Endodermal cell (in vitro differentiated cells): ENCODE data around the gene TMEM131L. TPM values are rescaled to one million over a fixed set of nuclear protein-coding genes. Genes with fewer than 3 reads are reported as not detected.

Experiments used
- DNase-seq: peaks from one replicate; pipeline ENCODE4 v3.0.0-alpha.2; 2017
- H3K27ac ChIP-seq: 2 replicates; pipeline ENCODE4 v1.5.1; 2013; ENCODE audit warnings: mild to moderate bottlenecking, low read depth, low read length, moderate library complexity
- H3K27me3 ChIP-seq: 2 replicates; pipeline ENCODE4 v1.6.1; 2013; ENCODE audit warnings: mild to moderate bottlenecking, low read length, moderate library complexity; ENCODE audit not compliant: insufficient read depth, control insufficient read depth, poor library complexity, severe bottlenecking
- H3K36me3 ChIP-seq: 2 replicates; pipeline ENCODE4 v1.7.0; 2013; ENCODE audit warnings: mild to moderate bottlenecking, low read length, moderate library complexity; ENCODE audit not compliant: control insufficient read depth, insufficient read depth
- H3K4me1 ChIP-seq: one replicate; pipeline ENCODE4 v1.7.0; 2013; ENCODE audit warnings: low read length; ENCODE audit not compliant: control insufficient read depth, insufficient read depth
- H3K4me3 ChIP-seq: 2 replicates; pipeline ENCODE4 v1.5.1; 2013; ENCODE audit warnings: mild to moderate bottlenecking, low read length, moderate library complexity
- H3K9ac ChIP-seq: 2 replicates; pipeline ENCODE4 v1.6.1; 2013; ENCODE audit warnings: mild to moderate bottlenecking, low read length, moderate library complexity; ENCODE audit not compliant: poor library complexity, severe bottlenecking; ENCODE audit errors: extremely low read depth
- H3K9me3 ChIP-seq: 2 replicates; pipeline ENCODE4 v1.6.1; 2013; ENCODE audit warnings: mild to moderate bottlenecking, low read length, moderate library complexity; ENCODE audit not compliant: control insufficient read depth
- H3K27ac Mint-ChIP-seq: 2 replicates; pipeline ENCODE4 v1.8.0; 2020; ENCODE audit warnings: mixed read lengths
- H3K27me3 Mint-ChIP-seq: 2 replicates; pipeline ENCODE4 v1.8.0; 2021; ENCODE audit warnings: mild to moderate bottlenecking, mixed read lengths; ENCODE audit not compliant: insufficient read depth
- H3K36me3 Mint-ChIP-seq: 2 replicates; pipeline ENCODE4 v1.8.0; 2020; ENCODE audit warnings: low read depth, mixed read lengths
- H3K4me1 Mint-ChIP-seq: 2 replicates; pipeline ENCODE4 v1.8.0; 2020; ENCODE audit warnings: mixed read lengths
- H3K4me3 Mint-ChIP-seq: 2 replicates; pipeline ENCODE4 v1.8.0; 2020; ENCODE audit warnings: mild to moderate bottlenecking, moderate library complexity, mixed read lengths
- H3K9me3 Mint-ChIP-seq: 2 replicates; pipeline ENCODE4 v1.8.0; 2020; ENCODE audit warnings: mild to moderate bottlenecking, mixed read lengths
- CTCF ChIP-seq: fragments of 200-600 bp; sonication (generic); conservative IDR thresholded peaks from 2 replicates; pipeline ENCODE4 v1.5.0; 2021; ENCODE audit warnings: antibody characterized with exemption, mild to moderate bottlenecking
- WGBS, 2 experiments: methylation state at CpG; one replicate each; pipeline versions ENCODE4 v1.1.5 to v1.1.7; 2013; ENCODE audit warnings: missing lambda C conversion rate in 2 of 2, mixed read lengths in 1 of 2; ENCODE audit not compliant: insufficient coverage in 1 of 2, insufficient read length in 1 of 2; 5-methylcytosine and 5-hydroxymethylcytosine counted together
- total RNA-seq, 2 donors: library from RNA; stranded (reverse); fragmentation: NEBNext Ultra II Directional in 1 of 2; extraction: Animal tissue kit (Norgen Biotek cat#: 25700) in 1 of 2; gene quantifications; 2 replicates in 1 of 2; 3 replicates in 1 of 2; pipeline ENCODE4 v1.2.1, GENCODE V29; 2021

The TMEM131L gene
- total RNA-seq, 2 donors from 2014 or later = 6.2 to 10.8 TPM

- TF ChIP-seq CTCF = no peak
- Histone ChIP-seq H3K36me3 (no peaks in the 10 kb centered on the region), H3K9me3 (no peaks in the 10 kb centered on the region), H3K4me3 (no peak overlapping the region), H3K27me3 (no peaks in the 10 kb centered on the region), H3K27ac (peak overlapping the region; percentile 22), H3K4me1 (no peaks in the 10 kb centered on the region), H3K9ac (no peak overlapping the region)
- Mint-ChIP-seq H3K27me3 (no peaks in the 10 kb centered on the region), H3K9me3 (no peaks in the 10 kb centered on the region), H3K4me3 (no peak overlapping the region), H3K36me3 (no peaks in the 10 kb centered on the region), H3K4me1 (peaks cover 21% of the 10 kb centered on the region), H3K27ac (no peak overlapping the region)
- WGBS, 2 experiments = 94 to 96% methylated on average over 7 to 8 of the region's 8 CpGs
- DNase-seq = no peak
Measured at GRCh38 chr4:153518001-153518400, 51.8 kb downstream of the TMEM131L start.

GRCh38 chr4:153518637-153519389, 52.7 kb downstream of the TMEM131L start:
- TF ChIP-seq CTCF = no peak
- H3K27me3 ChIP-seq = no peaks in the 10 kb centered on the region
- no peak for DNase-seq
- Mint-ChIP-seq H3K9me3 (no peaks in the 10 kb centered on the region), H3K4me3 (no peak overlapping the region), H3K36me3 (no peaks in the 10 kb centered on the region), H3K27me3 (no peaks in the 10 kb centered on the region), H3K4me1 (peaks cover 27% of the 10 kb centered on the region), H3K27ac (no peak overlapping the region)
- no peak overlapping the region for H3K9ac ChIP-seq
- 87 to 94% methylated on average over 9 to 10 of the region's 10 CpGs for WGBS, 2 experiments
- no peaks in the 10 kb centered on the region for H3K36me3 ChIP-seq
- no peak overlapping the region for H3K27ac ChIP-seq
- H3K9me3 ChIP-seq = no peaks in the 10 kb centered on the region
- no peak overlapping the region for H3K4me3 ChIP-seq
- no peaks in the 10 kb centered on the region for H3K4me1 ChIP-seq

DNA sequence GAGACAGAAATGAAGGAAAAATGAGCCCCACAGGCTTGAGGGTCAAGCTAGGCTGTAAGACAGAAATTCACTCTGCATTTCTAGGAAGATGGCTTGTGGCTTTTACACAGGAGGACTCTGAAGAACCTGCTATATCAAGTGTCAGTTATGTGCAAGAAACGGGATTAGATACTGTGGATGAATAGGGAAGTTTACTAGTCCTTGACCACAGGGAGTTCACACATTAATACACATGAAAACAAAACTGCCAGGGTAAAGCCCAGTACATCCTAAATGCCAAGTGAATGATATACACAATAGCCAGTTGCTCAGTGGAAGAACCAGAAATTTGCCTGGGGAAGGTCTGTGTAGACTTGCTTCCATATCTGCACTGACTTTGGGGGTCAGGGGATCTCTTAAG, 53.5 kb downstream of the TMEM131L start:
- 100% methylated on average over 1 of the region's 1 CpG; no CpG with 5 or more reads in 1 of the 2 experiments for WGBS, 2 experiments
- H3K9ac ChIP-seq = no peak overlapping the region
- no peak overlapping the region for H3K27ac Mint-ChIP-seq
- no peaks in the 10 kb centered on the region for H3K9me3 Mint-ChIP-seq
- H3K4me1 ChIP-seq = no peaks in the 10 kb centered on the region
- no peaks in the 10 kb centered on the region for H3K36me3 ChIP-seq
- H3K9me3 ChIP-seq = no peaks in the 10 kb centered on the region
- H3K27me3 Mint-ChIP-seq = no peaks in the 10 kb centered on the region
- no peaks in the 10 kb centered on the region for H3K27me3 ChIP-seq
- DNase-seq = no peak
- H3K4me3 ChIP-seq = no peak overlapping the region
- H3K4me3 Mint-ChIP-seq = no peak overlapping the region
- no peaks in the 10 kb centered on the region for H3K36me3 Mint-ChIP-seq
- no peak overlapping the region for H3K27ac ChIP-seq
- TF ChIP-seq CTCF = no peak
- H3K4me1 Mint-ChIP-seq = peaks cover 32% of the 10 kb centered on the region
